Adrenal gland (tissue), 12 donors: ENCODE measurements around the gene RPL27A. TPM values are rescaled to one million over a fixed set of nuclear protein-coding genes. Genes with fewer than 3 reads are reported as not detected.

Experiments
- DNase-seq, 7 donors: peaks; one replicate each; pipeline ENCODE4 v3.0.0-alpha.2; 2019 to 2020
- H3K27ac ChIP-seq, 5 donors: fragments of 200-600 bp; sonication (generic) in 4 of 5; 1 replicate in 3 of 5; 2 replicates in 2 of 5; pipeline versions ENCODE4 v1.5.1 to v1.8.0; 2016 to 2020; ENCODE audit warnings: mild to moderate bottlenecking in 1 of 5
- H3K27me3 ChIP-seq: fragments of 200-600 bp; 2 replicates; pipeline ENCODE4 v1.8.0; 2021
- H3K36me3 ChIP-seq, 2 donors: fragments of 200-600 bp; replicated peaks in 1 of 2; 1 replicate in 1 of 2; 2 replicates in 1 of 2; pipeline versions ENCODE4 v1.5.1 to v1.8.0; 2018 to 2022
- H3K4me1 ChIP-seq, 2 donors: fragments of 200-600 bp; replicated peaks in 1 of 2; 1 replicate in 1 of 2; 2 replicates in 1 of 2; pipeline versions ENCODE4 v1.5.1 to v1.8.0; 2018 to 2021
- H3K4me3 ChIP-seq, 4 donors: fragments of 200-600 bp; sonication (generic) in 3 of 4; one replicate each; pipeline ENCODE4 v1.5.1; 2016 to 2018
- H3K9me3 ChIP-seq, 3 donors: fragments of 200-600 bp; sonication (generic) in 1 of 3; replicated peaks in 1 of 3; 1 replicate in 2 of 3; 2 replicates in 1 of 3; pipeline versions ENCODE4 v1.5.1 to v1.8.0; 2016 to 2021
- CTCF ChIP-seq, 6 experiments: fragments of 450-650 bp in 4 of 6; fragments of 200-600 bp in 2 of 6; sonication (generic) in 1 of 6; IDR thresholded peaks; 1 replicate in 5 of 6; 2 replicates in 1 of 6; pipeline versions ENCODE4 v1.5.1 to v1.8.0; 2016 to 2021; ENCODE audit warnings: antibody characterized with exemption in 6 of 6, mild to moderate bottlenecking in 2 of 6, moderate library complexity in 1 of 6
- POLR2A ChIP-seq, 2 donors: fragments of 450-650 bp; IDR thresholded peaks; one replicate each; pipeline ENCODE4 v1.6.1; 2017; ENCODE audit warnings: antibody characterized with exemption in 2 of 2, mild to moderate bottlenecking in 2 of 2, moderate library complexity in 1 of 2
- WGBS, 4 donors: extraction: QIAGEN DNeasy Blood & Tissue Kit in 2 of 4; methylation state at CpG; one replicate each; pipeline versions ENCODE4 v1.1.5 to v1.1.7; 2013 to 2017; 5-methylcytosine and 5-hydroxymethylcytosine counted together
- intact Hi-C, 2 donors: fragments of 100-400 bp; cut with DNase I; formaldehyde crosslinking; loops; one replicate each; pipeline versions ENCODE4 v1.14.1 to v1.15.0; 2022 to 2023
- polyA plus RNA-seq, 3 donors: library from polyadenylated mRNA; stranded (reverse); fragments of 200-250 nt in 2 of 3; fragments of 350-450 nt in 1 of 3; fragmentation: Illumina TruSeq in 1 of 3; extraction: RNeasy Lipid Tissue Mini Kit (QIAGEN cat#74804) in 1 of 3; gene quantifications; one replicate each; pipeline ENCODE4 v1.2.3, GENCODE V29; 2013 to 2014
- total RNA-seq, 9 donors: library from RNA; depleted of rRNA in 4 of 9; stranded (reverse); fragments of >200 nt in 4 of 9; fragments of 120-200 nt in 1 of 9; fragmentation: NEBNext Ultra II Directional in 1 of 9; extraction: Animal tissue kit (Norgen Biotek cat#: 25700) in 1 of 9; gene quantifications; one replicate each; pipeline versions ENCODE4 v1.1.0 to v1.2.4, GENCODE V29; 2013 to 2023
- donor health status: healthy with polysubstance abuse.
- donor health status: Bipolar disorder and iron deficiency.
- donor health status: DM: yes; HTN: yes; CAD: no.
- donor health status: DM: no; HTN: no; CAD: no.
- donor health status: DM: no; HTN: no; CAD: no.
- donor health status: DM: yes; HTN: yes; CAD: no.

The RPL27A gene
- total and polyA plus RNA-seq, 12 donors: 668 to 3,013 (median 1,139) TPM

DNA sequence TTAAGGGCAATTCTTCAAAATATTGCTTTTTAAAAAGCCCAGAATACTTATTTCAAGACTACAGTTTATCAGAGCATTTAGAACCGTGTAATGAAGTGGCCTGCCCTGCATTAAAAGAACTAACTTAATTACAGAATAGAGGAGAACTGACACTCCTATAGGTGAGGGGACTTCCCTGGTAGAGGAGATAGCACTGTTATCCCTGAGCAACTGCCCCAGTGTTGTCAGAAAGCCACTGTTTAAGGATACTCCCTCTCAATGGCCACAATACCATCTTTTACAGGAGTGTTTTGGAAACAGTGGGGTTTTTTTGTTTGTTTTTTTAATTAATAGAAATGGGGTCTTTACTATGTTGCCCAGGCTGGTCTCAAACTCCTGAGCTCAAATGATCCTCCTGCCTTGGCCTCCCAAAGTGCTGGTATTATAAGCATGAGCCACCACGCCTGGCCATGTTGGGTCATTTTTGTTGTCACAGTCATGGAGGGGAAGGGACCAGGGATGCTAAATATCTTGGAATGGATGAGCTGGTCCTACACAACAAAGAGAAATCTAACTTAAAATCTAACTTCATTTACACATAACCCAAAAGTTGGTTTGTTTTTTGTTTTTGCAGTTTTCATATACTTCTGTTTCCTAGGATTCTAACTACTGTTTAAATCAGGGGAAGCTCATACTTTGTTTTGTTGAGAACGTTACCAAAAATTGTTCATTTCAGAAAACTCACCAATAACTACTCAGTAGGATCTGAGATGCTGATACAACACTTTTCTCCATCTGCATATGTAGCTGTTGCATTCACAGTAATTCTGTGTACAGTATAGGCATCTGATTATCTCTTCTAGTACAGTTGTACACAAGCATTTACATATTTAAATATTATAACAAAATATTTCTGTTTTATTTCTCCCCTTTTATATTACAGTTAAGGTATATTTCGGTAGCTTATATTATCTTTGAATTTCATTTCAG, 8.1 kb downstream of the RPL27A start:
- TF ChIP-seq CTCF (IDR thresholded peaks at IDR 0.05) (no peak), POLR2A (IDR thresholded peaks at IDR 0.05) (no peak)
- H3K4me3 ChIP-seq: no peak overlapping the region
- WGBS, 4 donors: 86 to 93% (median 91%) methylated on average over 4 of the region's 4 CpGs
- peaks cover 0 to 23% of the 10 kb centered on the region in 2 donors for H3K4me1 ChIP-seq
- intact Hi-C loops: no loop called here
- no peaks in the 10 kb centered on the region for H3K27me3 ChIP-seq
- H3K9me3 ChIP-seq: no peaks in the 10 kb centered on the region
- DNase-seq: peak in 2 of 7 donors; percentile 18 to 46
- H3K36me3 ChIP-seq: peaks cover 0 to 60% of the 10 kb centered on the region in 2 donors
- H3K27ac ChIP-seq: no peak overlapping the region

DNA sequence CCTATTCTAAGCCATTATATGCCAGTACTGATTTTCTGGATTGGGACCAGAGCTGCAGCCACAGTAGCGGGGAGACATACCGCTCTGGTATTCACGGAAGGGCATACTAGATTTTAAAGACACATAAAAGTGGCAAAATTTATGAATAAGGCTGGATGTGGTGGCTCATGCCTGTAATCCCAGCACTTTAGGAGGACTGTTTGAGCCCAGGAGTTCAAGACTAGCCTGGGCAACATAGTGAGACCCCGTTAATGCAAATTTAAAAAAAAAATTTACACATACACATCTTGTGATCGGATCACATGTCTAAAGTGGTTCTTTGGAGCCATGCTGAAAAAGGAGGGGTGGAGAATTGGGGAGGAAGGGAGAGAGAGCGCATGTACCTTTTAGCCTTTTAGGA, 9.0 kb downstream of the RPL27A start:
- 90 to 93% (median 92%) methylated on average over 6 of the region's 6 CpGs for WGBS, 4 donors
- intact Hi-C loops: no loop called here
- Histone ChIP-seq H3K27me3 (no peaks in the 10 kb centered on the region), H3K9me3 (no peaks in the 10 kb centered on the region), H3K4me3 (no peak overlapping the region), H3K36me3 (peaks cover 0 to 60% of the 10 kb centered on the region in 2 donors), H3K4me1 (peaks cover 0 to 23% of the 10 kb centered on the region in 2 donors), H3K27ac (no peak overlapping the region)
- DNase-seq: no peak
- TF ChIP-seq CTCF (IDR thresholded peaks at IDR 0.05): no peak
- TF ChIP-seq POLR2A (IDR thresholded peaks at IDR 0.05): no peak

DNA sequence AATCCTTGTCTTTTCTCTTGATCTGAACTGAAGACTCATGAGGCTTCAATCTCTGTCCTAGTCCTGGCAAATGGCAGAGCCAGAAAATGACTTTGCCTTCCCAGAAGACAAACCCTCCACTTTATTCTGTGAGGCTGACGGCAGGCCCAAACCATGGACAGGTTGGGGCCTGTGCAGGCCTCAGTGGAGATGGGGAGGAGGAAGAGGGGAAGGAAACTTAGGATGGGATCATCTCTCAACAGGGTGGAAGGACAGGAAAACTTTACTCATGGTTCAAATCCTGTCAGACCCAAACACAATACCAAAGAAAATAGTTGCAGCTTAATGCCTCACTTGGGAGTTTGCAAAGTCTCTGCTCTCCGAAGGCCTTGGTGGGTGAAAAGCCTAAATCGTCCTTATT, 9.8 kb downstream of the RPL27A start:
- intact Hi-C loops: no loop called here
- no peak overlapping the region for H3K4me3 ChIP-seq
- 62 to 88% (median 78%) methylated on average over 3 of the region's 3 CpGs for WGBS, 4 donors
- H3K27me3 ChIP-seq: no peaks in the 10 kb centered on the region
- H3K27ac ChIP-seq: no peak overlapping the region
- no peak for DNase-seq
- H3K9me3 ChIP-seq: no peaks in the 10 kb centered on the region
- no peak for TF ChIP-seq POLR2A (IDR thresholded peaks at IDR 0.05)
- no peak for TF ChIP-seq CTCF (IDR thresholded peaks at IDR 0.05)
- peaks cover 0 to 20% of the 10 kb centered on the region in 2 donors for H3K4me1 ChIP-seq
- H3K36me3 ChIP-seq: peaks cover 0 to 60% of the 10 kb centered on the region in 2 donors

GRCh38 chr11:8693010-8693551, 10.5 kb downstream of the RPL27A start:
- no peak for DNase-seq
- peaks cover 0 to 13% of the 10 kb centered on the region in 2 donors for H3K4me1 ChIP-seq
- no peaks in the 10 kb centered on the region for H3K27me3 ChIP-seq
- no peak overlapping the region for H3K27ac ChIP-seq
- no peak overlapping the region for H3K4me3 ChIP-seq
- H3K9me3 ChIP-seq: no peaks in the 10 kb centered on the region
- H3K36me3 ChIP-seq: peaks cover 0 to 66% of the 10 kb centered on the region in 2 donors
- TF ChIP-seq CTCF (IDR thresholded peaks at IDR 0.05) (no peak), POLR2A (IDR thresholded peaks at IDR 0.05) (no peak)
- 88 to 98% (median 95%) methylated on average over 2 to 6 of the region's 6 CpGs for WGBS, 4 donors
- intact Hi-C loops: no loop called here
